COR-L47 (cell line): ENCODE results near the gene KRTAP10-2.

ENCODE experiments used
- DNase-seq: peaks from one replicate; lab custom pipeline; 2025; lab: John Stamatoyannopoulos, UW

Gene KRTAP10-2

GRCh38 chr21:44526096-44526997 is 25.0 kb downstream of the KRTAP10-2 start:
- no peak for DNase-seq

- no peak for DNase-seq
Observed at GRCh38 chr21:44525391-44526095, 25.8 kb downstream of the KRTAP10-2 start.

- DNase-seq, result no peak
Observed at GRCh38 chr21:44524414-44525371, 26.6 kb downstream of the KRTAP10-2 start.

GRCh38 chr21:44523567-44524413 is 27.5 kb downstream of the KRTAP10-2 start:
- no peak for DNase-seq

GRCh38 chr21:44522753-44523204 is 28.5 kb downstream of the KRTAP10-2 start:
- no peak for DNase-seq

GRCh38 chr21:44521928-44522752 is 29.2 kb downstream of the KRTAP10-2 start:
- DNase-seq, result no peak

GRCh38 chr21:44521301-44521927 is 29.9 kb downstream of the KRTAP10-2 start:
- DNase-seq, result no peak

GRCh38 chr21:44520326-44521300 is 30.7 kb downstream of the KRTAP10-2 start:
- DNase-seq, result no peak

GRCh38 chr21:44519346-44520325 is 31.7 kb downstream of the KRTAP10-2 start:
- DNase-seq, result no peak

GRCh38 chr21:44518686-44519085 is 32.6 kb downstream of the KRTAP10-2 start:
- DNase-seq, result no peak

- DNase-seq, result no peak
Observed at GRCh38 chr21:44517175-44517899, 34.0 kb downstream of the KRTAP10-2 start.

- no peak for DNase-seq
Observed at GRCh38 chr21:44516828-44517174, 34.5 kb downstream of the KRTAP10-2 start.

- no peak for DNase-seq
Observed at GRCh38 chr21:44516342-44516741, 35.0 kb downstream of the KRTAP10-2 start.

- DNase-seq, result no peak
Observed at GRCh38 chr21:44515359-44516165, 35.7 kb downstream of the KRTAP10-2 start.

- no peak for DNase-seq
Observed at GRCh38 chr21:44514746-44515358, 36.5 kb downstream of the KRTAP10-2 start.
